NCI-H748 (cell line): ENCODE data around the gene HDAC4.

Experiments
- DNase-seq: peaks from one replicate; lab custom pipeline; 2025; ENCODE audit not compliant: unreplicated experiment; lab: John Stamatoyannopoulos, UW

Gene HDAC4

DNA sequence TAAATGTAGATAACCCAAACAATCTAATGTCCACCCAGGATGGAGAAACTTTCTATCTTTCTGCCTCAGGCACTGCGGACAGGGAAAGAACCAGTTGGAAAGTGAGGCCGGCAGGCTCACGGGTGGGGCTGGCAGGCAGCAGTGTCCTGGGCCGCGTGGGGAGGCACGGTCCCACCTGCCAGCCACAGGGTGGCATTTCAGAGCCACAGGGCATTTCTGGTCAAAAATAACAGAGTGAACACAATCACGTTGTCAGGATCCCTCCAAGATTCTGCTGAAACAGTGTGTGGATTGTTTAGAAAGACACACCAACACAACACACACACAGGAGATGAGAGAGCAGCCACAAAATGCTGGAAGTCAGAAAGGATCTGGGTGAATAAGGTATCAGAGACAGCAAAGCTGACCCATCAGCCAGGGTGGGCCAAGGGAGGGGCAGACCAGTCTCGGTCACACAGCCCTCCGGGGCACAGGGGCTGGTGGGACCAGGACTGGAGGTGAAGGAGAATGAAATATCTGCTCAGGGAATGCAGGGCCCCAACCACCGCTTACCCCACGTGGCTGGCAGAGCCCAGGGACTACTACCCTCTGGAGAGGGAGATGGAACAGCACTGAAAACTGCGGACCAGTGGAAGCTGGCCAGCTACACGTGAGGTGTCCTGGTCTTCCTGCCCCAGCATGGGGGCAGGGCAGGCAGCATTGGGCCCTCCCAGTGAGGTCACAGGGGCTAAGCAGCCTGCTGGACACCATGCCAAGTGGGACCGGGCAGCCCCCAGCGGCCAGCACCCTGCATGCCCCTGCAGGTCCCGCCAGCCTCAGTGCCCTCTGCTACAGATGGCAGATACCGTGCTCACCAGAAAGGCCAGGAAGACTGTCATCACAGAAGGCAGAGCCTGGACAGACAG is 173.9 kb downstream of the HDAC4 start:
- no peak for DNase-seq

GRCh38 chr2:239225871-239226561 is 174.8 kb downstream of the HDAC4 start:
- no peak for DNase-seq

DNA sequence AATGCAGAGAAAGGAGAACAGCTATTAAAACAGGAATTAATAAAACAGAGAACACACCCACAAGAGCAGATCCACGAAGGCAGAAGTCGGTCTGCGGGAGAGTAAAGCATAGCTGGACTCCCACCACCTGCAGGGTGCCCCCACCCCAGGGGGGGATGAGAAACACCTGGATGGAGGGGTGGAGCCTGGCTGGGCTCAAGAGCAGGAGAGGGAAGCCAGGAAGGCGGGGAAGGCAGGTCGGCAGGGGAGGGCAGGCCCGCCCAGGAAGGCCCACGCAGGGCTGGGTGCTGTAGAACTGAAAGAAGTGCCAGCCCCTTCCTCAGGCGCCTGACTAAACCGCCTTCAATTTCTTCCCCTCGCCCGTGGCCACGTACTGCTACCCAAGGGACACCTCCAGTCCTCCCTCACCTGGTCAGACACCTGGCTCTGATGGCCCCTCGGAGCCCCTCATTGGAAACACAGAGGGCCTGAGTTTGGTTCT is 175.4 kb downstream of the HDAC4 start:
- no peak for DNase-seq

- DNase-seq, result no peak
Observed at GRCh38 chr2:239224955-239225354, 175.9 kb downstream of the HDAC4 start.

- no peak for DNase-seq
Observed at GRCh38 chr2:239224199-239224570, 176.6 kb downstream of the HDAC4 start.

DNA sequence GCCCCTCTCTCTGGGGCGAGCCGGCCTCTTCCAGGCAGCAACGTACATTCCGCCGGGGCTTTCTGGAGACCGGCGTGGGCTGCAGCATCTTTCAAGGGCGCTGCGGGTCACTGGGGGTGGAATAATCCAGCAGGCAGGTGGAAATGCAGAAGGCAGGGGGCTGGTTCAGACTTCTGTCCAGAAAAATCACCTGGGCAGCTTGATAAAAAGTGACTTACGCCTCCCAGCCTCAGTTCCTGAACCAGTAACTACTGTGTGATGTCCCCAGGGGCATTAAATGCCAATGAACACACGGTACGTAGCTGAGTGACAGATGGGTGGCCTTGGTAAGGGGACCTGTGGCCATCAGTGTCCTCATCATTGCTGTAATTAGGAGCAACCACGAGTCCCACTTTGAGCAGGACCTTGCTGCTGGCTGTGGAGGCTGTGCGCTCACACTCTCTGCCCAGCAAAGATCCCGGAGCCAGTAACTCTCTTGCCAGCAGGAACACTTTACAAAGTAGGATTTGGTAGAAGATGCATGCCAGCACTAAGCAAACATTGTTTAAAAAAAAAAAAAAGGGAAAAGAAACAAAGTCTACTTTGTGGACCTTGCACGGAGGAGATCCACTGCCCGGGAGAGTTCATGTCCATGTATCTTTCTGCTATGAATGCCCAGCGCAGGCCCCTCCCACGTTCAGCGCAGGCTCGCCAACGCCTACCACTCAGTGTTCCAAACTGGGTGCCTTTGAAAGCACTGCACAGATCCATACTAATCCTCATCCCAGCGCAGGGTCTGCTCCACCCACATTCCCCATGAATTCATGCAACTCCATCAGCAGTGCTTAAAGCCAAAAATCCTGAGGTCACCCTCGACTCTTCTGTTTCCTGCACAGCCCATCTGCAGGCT is 177.3 kb downstream of the HDAC4 start:
- DNase-seq, result no peak

GRCh38 chr2:239222706-239223309 is 178.0 kb downstream of the HDAC4 start:
- DNase-seq, result no peak

- DNase-seq, result no peak
Observed at GRCh38 chr2:239222312-239222660, 178.5 kb downstream of the HDAC4 start.

DNA sequence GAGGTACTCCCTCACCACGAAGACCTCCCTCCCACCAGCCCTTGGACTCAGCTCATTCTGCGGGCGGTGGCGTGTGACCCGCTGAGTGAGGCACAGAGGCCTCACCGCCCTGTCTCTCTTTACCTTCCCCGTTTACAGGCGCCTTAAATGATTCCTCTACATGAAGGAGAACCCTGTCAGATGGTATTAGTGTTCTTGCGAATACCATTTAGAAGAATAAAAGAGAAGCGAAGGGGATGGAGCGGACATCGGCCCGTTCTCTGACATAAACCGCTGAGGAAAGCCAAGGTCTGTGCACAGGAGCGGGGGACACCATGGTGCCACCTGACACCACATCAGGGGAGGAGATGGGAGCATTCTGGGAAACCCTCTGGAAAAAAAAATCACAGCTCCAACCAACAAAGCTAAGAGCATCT is 179.8 kb downstream of the HDAC4 start:
- no peak for DNase-seq

GRCh38 chr2:239220341-239220740 is 180.5 kb downstream of the HDAC4 start:
- DNase-seq, result no peak

DNA sequence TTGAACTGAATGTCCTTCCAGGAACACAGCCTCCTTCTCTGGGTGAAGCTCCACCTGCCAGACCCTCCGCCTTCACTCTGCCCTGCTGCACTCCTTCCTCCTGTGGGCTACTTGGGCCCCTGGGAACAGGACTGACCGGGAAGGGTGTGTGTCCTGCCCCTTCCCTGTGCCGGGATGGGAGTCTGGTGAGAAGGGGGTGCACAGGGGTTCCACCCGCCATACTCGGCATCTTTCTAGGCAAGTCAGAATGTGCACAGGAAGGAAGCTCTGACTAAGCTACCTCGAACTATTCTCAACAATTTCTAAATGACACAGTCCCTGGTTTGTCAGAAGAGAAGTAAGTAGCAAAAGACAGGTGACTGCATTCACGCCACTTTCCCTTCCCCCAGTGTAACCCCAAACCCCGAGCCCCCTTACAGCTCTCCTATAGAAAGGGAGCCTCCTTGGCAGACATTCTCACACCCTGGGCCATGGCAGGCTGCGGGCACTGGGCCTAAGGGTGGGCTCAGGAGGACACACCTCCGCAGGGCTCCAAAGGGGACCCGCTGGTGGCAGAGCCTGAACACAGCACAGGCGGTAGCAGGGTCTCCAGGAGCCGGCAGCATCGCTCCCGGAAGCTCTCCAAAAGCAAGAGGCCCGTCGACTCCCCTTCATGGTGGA is 184.1 kb downstream of the HDAC4 start:
- DNase-seq, result no peak

GRCh38 chr2:239215988-239216613 is 184.7 kb downstream of the HDAC4 start:
- no peak for DNase-seq

DNA sequence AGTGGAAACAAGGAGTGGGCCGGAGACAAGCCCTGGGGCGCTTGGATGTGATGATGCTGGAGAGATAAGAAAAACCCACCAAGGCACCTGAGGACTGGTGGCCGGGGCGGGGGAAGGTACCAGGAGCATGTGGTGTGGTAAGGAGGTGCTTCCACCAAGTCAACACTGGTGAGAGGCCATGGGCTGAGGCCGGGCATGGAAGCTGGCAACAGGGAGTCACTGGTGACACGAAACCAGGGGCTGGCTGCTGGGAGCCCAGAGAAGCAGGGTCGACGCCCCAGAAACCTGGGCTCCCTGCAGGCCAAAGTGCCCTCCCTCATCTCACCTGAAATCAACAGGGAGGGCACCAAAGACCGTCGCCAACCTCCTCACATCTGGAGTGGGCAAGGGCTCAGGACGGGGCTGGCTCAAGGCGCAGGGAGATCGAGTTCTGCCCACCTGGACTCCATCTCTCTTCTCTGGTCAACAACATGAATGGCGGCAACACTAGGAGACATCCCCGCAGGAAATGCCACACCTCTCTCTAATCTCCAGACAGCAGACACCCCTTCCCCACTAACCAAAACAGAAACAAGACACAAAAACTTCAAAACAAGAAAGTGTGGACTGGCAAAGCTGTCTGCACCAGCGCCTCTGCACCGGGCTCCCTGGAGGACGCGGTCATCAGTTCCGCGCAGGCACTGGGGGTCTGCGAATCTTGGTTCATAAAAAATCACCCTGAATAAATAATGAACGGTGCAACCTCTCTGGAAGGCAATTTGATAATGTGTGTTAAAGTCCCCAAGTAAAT is 185.5 kb downstream of the HDAC4 start:
- DNase-seq, result no peak

GRCh38 chr2:239214725-239215124 is 186.1 kb downstream of the HDAC4 start:
- DNase-seq, result no peak

- DNase-seq, result no peak
Observed at GRCh38 chr2:239213643-239214101, 187.1 kb downstream of the HDAC4 start.

DNA sequence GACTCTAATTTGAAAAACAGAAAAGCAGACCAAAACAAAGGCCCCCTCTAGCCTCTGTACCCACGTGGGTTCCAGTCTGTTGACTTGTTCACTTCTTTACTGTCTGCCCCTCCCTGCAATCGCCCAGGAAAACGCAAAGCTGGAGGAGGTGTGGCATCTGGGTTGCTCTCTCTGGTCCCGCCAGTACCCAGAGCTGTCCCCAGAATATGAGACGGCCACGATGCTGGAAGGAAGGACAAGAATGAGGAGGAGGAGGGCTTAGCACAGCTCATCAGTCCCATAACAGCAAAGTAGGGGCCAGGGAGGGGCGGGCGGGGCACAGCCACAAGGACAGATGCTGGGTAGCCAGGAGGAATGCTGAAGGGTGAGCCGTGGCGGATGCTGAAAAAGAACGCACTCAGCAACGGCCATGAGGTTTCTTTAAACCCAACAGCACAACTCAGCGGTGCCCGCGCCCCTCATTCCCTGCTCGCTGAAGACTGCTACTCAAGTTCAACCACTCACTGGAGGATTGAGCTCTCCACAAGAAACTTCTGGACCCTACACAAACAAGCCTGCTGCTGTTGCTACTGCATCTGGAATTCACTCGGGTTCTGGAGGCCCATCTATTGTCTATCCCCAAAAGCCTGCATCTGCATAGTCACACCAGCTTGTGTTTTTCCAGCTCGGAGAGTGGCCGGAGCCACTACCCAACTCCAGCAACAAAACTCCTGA is 187.7 kb downstream of the HDAC4 start:
- DNase-seq, result no peak

DNA sequence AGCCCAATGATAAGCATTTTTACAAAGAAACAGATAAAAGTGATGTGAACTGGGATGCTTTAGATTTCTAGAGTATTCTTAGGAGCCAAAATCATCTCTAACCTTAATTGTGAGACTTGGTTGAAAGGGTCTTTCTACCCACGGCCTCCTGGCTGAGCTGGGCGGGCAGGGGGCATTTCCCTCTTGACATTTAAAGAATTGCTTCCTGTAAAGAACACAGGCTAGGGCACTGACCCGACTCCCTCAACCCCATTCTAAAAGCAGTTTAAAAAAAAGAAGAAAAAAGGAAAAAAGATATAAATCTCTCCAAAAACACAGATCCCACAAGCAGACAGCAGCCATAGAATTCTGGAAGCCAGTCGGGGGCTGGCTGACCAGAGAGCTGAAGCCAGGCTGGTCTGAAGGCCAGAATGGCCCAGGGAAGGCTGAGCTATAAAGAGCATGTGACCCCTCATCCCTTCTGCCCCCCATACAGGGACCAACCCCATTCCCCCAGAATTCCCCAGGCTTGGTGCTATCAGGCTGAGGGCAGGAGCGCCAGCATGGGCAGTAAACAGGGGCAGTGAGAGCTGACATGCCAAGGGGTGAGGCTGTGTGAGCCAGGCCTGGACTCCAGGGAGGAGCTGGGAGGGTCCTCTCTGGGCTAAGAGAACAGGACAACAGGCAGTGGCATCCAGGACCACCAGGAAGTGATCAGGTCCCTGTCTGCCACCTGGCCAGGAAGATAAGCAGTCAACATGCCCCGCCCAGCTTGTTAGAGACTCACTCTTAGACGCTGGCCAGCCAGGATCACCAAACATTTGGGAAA is 188.5 kb downstream of the HDAC4 start:
- DNase-seq, result peak; percentile 66
